Lung (tissue), 12 donors: Measurements from ENCODE around the gene MTERF1. TPM values are rescaled to one million over a fixed set of nuclear protein-coding genes. Genes with fewer than 3 reads are reported as not detected.
A peak's percentile ranks its signal among the peaks of the same experiment; 100 is the strongest.

Source experiments
- ATAC-seq: fragments of 200-7000 bp; cut with Tn5 transposase; one replicate; pipeline ENCODE4 v1.9.1; 2020; ENCODE audit warnings: moderate number of reproducible peaks; ENCODE audit not compliant: insufficient read depth, low FRiP score
- DNase-seq, 3 donors: peaks; one replicate each; pipeline ENCODE4 v3.0.0-alpha.2; 2013 to 2017
- H3K27ac ChIP-seq, 2 donors: one replicate each; pipeline ENCODE4 v1.5.1; 2013; ENCODE audit warnings: mild to moderate bottlenecking in 2 of 2, moderate library complexity in 2 of 2, control low read depth in 1 of 2, inconsistent platforms in 1 of 2, low read depth in 1 of 2, low read length in 1 of 2
- H3K27me3 ChIP-seq, 3 donors: one replicate each; pipeline ENCODE4 v1.5.1; 2013; ENCODE audit warnings: low read length in 2 of 3; ENCODE audit not compliant: control insufficient read depth in 3 of 3, insufficient read depth in 3 of 3
- H3K36me3 ChIP-seq, 4 donors: one replicate each; pipeline ENCODE4 v1.5.1; 2013; ENCODE audit warnings: low read length in 4 of 4, mild to moderate bottlenecking in 1 of 4, moderate library complexity in 1 of 4; ENCODE audit not compliant: control insufficient read depth in 4 of 4, insufficient read depth in 4 of 4
- H3K4me1 ChIP-seq, 5 donors: one replicate each; pipeline ENCODE4 v1.5.1; 2013; ENCODE audit warnings: low read length in 5 of 5, mild to moderate bottlenecking in 2 of 5, moderate library complexity in 1 of 5; ENCODE audit not compliant: control insufficient read depth in 5 of 5, insufficient read depth in 5 of 5
- H3K4me3 ChIP-seq: one replicate; pipeline ENCODE4 v1.5.1; 2013; ENCODE audit warnings: mild to moderate bottlenecking, control low read depth, moderate library complexity
- H3K9ac ChIP-seq, 2 donors: one replicate each; pipeline ENCODE4 v1.5.1; 2013; ENCODE audit warnings: low read length in 2 of 2, control low read depth in 1 of 2; ENCODE audit not compliant: insufficient read depth in 1 of 2
- H3K9me3 ChIP-seq, 4 donors: one replicate each; pipeline ENCODE4 v1.5.1; 2013; ENCODE audit warnings: low read length in 3 of 4, mild to moderate bottlenecking in 1 of 4, moderate library complexity in 1 of 4; ENCODE audit not compliant: control insufficient read depth in 4 of 4, insufficient read depth in 3 of 4
- WGBS, 2 donors: extraction: QIAGEN DNeasy Blood & Tissue Kit; methylation state at CpG; one replicate each; pipeline ENCODE4 v1.1.7; 2013; 5-methylcytosine and 5-hydroxymethylcytosine counted together
- polyA plus RNA-seq, 2 donors: library from polyadenylated mRNA; stranded (reverse); fragments of 200-250 nt; gene quantifications; one replicate each; pipeline ENCODE4 v1.2.1, GENCODE V29; 2013
- total RNA-seq, 2 donors: library from RNA; depleted of rRNA in 1 of 2; stranded (reverse); fragments of >200 nt in 1 of 2; gene quantifications; one replicate each; pipeline ENCODE4 v1.2.1, GENCODE V29; 2014 to 2021
- TF ChIP-seq, protein P1 (sequence below): IDR thresholded peaks from 2 replicates; pipeline ENCODE4 v1.5.1; 2012; ENCODE audit warnings: mild to moderate bottlenecking; ENCODE audit errors: control extremely low read depth, extremely low read depth
- donor health status: control.
- donor health status: control.
- donor health status: Bipolar disorder and iron deficiency.
- donor health status: healthy.
- donor health status: DM: yes; HTN: yes; CAD: no.

The MTERF1 gene
- total and polyA plus RNA-seq, 4 donors = 5.5 to 19.3 (median 9.4) TPM

DNA sequence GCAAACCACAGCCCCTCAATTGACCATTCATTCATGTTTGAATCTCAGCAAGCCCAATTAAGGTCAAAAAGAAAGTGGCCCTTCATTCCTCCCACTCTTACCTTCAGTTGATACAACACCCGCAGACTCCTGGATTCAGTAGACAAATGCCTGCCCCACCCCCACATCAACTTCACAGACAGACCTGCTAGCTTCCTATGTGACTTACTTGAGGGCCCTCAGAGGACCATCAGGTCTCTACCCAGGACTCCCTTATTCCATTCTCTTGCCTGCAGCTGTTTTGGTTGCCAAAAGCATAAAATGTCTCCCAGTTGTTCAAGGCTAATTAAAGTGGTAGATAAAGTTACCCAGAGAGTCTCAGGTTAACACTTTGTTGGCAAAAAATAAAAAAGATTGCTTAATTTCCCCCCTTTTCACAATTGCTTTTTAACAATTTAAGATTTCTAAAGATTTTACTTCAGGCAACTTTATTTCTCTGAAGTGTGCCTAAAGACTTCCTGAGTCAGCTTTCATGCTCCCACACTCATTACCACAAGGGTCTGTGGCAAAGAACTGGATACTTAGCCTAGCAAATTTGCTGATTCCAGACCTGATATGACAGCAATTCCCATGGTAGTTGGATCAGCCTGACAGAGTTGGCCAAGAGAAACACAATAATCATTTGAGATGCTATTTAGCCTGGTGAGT is 3.3 kb upstream of the MTERF1 start:
- 74 to 79% methylated on average over 1 of the region's 1 CpG for WGBS, 2 donors
- DNase-seq (no peak), ATAC-seq (no peak)
- Histone ChIP-seq H3K36me3 (no peaks in the 10 kb centered on the region), H3K4me1 (peaks cover 0 to 12% (median 0%) of the 10 kb centered on the region in 5 donors), H3K27me3 (no peaks in the 10 kb centered on the region), H3K4me3 (no peak overlapping the region), H3K9ac (no peak overlapping the region), H3K9me3 (peaks cover 0 to 2% (median 0%) of the 10 kb centered on the region in 4 donors), H3K27ac (no peak overlapping the region)
- TF ChIP-seq, protein P1, sequence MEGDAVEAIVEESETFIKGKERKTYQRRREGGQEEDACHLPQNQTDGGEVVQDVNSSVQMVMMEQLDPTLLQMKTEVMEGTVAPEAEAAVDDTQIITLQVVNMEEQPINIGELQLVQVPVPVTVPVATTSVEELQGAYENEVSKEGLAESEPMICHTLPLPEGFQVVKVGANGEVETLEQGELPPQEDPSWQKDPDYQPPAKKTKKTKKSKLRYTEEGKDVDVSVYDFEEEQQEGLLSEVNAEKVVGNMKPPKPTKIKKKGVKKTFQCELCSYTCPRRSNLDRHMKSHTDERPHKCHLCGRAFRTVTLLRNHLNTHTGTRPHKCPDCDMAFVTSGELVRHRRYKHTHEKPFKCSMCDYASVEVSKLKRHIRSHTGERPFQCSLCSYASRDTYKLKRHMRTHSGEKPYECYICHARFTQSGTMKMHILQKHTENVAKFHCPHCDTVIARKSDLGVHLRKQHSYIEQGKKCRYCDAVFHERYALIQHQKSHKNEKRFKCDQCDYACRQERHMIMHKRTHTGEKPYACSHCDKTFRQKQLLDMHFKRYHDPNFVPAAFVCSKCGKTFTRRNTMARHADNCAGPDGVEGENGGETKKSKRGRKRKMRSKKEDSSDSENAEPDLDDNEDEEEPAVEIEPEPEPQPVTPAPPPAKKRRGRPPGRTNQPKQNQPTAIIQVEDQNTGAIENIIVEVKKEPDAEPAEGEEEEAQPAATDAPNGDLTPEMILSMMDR = no peak

DNA sequence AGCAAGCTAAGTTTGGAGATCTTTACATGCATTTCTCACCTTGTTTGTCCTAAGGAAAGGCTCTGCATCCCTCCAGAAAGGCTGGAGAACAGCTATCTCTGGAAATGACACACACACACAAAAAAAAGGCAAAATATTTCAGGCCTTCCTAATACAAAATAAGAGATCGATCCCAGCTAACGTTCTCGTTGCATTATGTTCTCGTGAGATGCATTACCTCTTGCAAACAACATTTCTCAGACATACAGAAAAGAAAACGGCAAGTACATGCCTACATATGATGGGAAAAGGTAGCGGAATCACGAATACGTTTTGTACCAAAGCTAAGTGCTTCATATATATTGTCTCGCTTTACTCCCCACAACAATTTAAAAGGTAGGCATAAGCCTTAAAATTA is 488 bp downstream of the MTERF1 start:
- Histone ChIP-seq H3K27ac (peak overlapping the region in 1 of 2 donors; percentile 32), H3K27me3 (no peaks in the 10 kb centered on the region), H3K36me3 (peaks cover 0 to 7% (median 3%) of the 10 kb centered on the region in 4 donors), H3K9ac (peak overlapping the region; percentile 83 to 92), H3K4me1 (peaks cover 0 to 12% (median 2%) of the 10 kb centered on the region in 5 donors), H3K9me3 (no peaks in the 10 kb centered on the region), H3K4me3 (peak overlapping the region; percentile 91)
- peak in 1 of 3 donors; percentile 25 for DNase-seq
- TF ChIP-seq, protein P1 = no peak
- 4 to 5% methylated on average over 9 of the region's 9 CpGs for WGBS, 2 donors
- no peak for ATAC-seq

DNA sequence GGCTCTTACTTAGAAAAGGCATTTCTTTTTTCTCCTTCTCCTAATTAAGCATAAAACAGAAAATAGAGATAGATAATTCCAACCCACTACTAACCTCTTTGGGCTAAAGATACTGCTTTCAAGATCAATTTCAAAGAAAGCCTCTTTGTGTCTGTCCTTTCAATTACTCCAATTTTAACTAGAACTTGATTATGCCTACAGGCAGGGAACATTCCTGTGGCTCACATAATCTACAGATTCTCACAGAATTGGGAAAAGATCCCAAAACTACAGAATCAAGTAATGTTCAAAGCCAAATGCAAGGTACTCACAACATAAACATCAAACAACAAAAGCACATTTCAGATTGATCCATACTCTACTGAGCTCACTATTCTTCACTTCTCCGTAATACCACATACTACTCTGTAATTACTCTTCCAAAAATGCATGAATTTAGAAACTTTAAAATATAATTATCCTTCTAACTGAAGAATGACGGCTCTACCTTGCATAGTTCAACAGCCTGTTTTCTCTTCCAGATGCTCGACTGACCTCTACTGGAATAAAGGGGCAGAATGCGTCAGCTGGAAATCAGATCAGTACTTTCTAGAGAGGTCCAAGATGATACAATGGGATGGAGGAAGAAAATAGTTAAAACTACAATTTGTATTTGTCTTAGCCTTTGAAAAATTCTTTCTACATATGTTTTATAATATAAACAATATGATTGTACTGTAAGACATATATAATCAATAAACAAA is 3.9 kb downstream of the MTERF1 start:
- 78 to 80% methylated on average over 4 of the region's 4 CpGs for WGBS, 2 donors
- Histone ChIP-seq H3K27me3 (no peaks in the 10 kb centered on the region), H3K9me3 (no peaks in the 10 kb centered on the region), H3K27ac (no peak overlapping the region), H3K4me1 (peaks cover 0 to 12% (median 2%) of the 10 kb centered on the region in 5 donors), H3K36me3 (peaks cover 0 to 15% (median 12%) of the 10 kb centered on the region in 4 donors), H3K9ac (no peak overlapping the region), H3K4me3 (no peak overlapping the region)
- DNase-seq (peak in 2 of 3 donors; percentile 56), ATAC-seq (no peak)
- TF ChIP-seq, protein P1 = no peak
